ENCODE measurements around the gene STON1.

Gene STON1

DNA sequence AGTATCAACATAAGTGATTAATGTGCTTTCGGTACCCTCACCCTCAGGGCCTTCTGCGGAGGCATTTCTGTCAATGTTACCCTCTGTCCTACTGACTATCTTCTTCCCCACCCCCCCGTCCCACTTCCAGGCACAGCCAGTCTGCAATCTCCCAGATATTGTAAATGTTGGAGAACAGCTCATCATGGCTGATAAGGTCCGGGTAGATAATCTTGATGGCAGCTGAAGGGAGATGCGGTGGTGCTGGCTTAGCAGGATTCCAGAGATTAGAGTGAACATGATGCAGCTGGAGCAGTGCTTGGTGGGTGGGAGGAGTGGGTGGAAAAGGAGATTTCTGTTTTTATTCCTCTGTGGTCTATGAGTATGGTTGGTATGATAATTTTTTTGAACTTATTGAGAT lies 103.2 kb downstream of the STON1 start:
- Histone ChIP-seq H3K79me2 (ENCODE audit: insufficient read depth, low read length) (no peaks in the 10 kb centered on the region), H3F3A (ENCODE audit: insufficient read depth, low read length) (no peaks in the 10 kb centered on the region), H3K4me3 (ENCODE audit: low read depth, low read length, poor library complexity, severe bottlenecking) (no peak overlapping the region), H3K9ac (ENCODE audit: low read length) (no peak overlapping the region), H2AFZ (ENCODE audit: low read length) (no peak overlapping the region), H3K36me3 (ENCODE audit: insufficient read depth, low read length) (no peaks in the 10 kb centered on the region), H4K20me1 (ENCODE audit: insufficient read depth, low read length) (no peaks in the 10 kb centered on the region), H3K4me1 (ENCODE audit: insufficient read depth, low read length, severe bottlenecking) (no peaks in the 10 kb centered on the region), H3K27me3 (ENCODE audit: insufficient read depth, low read length) (no peaks in the 10 kb centered on the region), H3K9me2 (ENCODE audit: low read depth, low read length) (no peaks in the 10 kb centered on the region), H3K4me2 (ENCODE audit: low read length) (no peak overlapping the region), H3K27ac (ENCODE audit: low read depth, low read length, poor library complexity, severe bottlenecking) (no peak overlapping the region), H3K9me3 (ENCODE audit: low read length) (no peaks in the 10 kb centered on the region)
- no peak for TF ChIP-seq EZH2 (IDR thresholded peaks at IDR 0.05; ENCODE audit: borderline replicate concordance, low read length)
- TF ChIP-seq, protein P1, sequence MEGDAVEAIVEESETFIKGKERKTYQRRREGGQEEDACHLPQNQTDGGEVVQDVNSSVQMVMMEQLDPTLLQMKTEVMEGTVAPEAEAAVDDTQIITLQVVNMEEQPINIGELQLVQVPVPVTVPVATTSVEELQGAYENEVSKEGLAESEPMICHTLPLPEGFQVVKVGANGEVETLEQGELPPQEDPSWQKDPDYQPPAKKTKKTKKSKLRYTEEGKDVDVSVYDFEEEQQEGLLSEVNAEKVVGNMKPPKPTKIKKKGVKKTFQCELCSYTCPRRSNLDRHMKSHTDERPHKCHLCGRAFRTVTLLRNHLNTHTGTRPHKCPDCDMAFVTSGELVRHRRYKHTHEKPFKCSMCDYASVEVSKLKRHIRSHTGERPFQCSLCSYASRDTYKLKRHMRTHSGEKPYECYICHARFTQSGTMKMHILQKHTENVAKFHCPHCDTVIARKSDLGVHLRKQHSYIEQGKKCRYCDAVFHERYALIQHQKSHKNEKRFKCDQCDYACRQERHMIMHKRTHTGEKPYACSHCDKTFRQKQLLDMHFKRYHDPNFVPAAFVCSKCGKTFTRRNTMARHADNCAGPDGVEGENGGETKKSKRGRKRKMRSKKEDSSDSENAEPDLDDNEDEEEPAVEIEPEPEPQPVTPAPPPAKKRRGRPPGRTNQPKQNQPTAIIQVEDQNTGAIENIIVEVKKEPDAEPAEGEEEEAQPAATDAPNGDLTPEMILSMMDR (IDR thresholded peaks at IDR 0.05; ENCODE audit: low read length): no peak

DNA sequence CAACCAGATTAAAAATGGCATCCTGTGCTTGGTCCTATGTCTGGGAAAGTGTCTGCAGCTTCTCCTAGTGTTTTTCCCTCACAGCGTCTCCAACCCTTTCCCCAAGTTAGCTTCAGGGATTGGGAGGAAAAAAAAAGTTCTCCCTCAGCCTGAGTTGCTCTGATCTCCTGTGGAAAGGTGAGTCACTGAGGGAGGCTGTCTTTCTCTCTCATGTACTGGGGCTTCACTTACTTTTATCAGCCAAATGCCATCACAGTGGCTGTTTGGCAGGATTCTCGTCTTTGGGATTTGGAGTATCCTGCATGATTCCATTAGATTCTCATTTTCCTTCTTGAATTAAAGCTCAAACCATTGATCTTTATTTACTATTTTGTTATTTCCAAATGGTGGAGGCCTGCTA lies 105.8 kb downstream of the STON1 start:
- Histone ChIP-seq H3K27me3 (ENCODE audit: insufficient read depth, low read length) (no peaks in the 10 kb centered on the region), H3K27ac (ENCODE audit: low read depth, low read length, poor library complexity, severe bottlenecking) (no peak overlapping the region), H3F3A (ENCODE audit: insufficient read depth, low read length) (no peaks in the 10 kb centered on the region), H3K4me1 (ENCODE audit: insufficient read depth, low read length, severe bottlenecking) (no peaks in the 10 kb centered on the region), H3K4me2 (ENCODE audit: low read length) (no peak overlapping the region), H3K79me2 (ENCODE audit: insufficient read depth, low read length) (no peaks in the 10 kb centered on the region), H2AFZ (ENCODE audit: low read length) (no peak overlapping the region), H3K9me2 (ENCODE audit: low read depth, low read length) (no peaks in the 10 kb centered on the region), H3K36me3 (ENCODE audit: insufficient read depth, low read length) (no peaks in the 10 kb centered on the region), H3K9me3 (ENCODE audit: low read length) (no peaks in the 10 kb centered on the region), H4K20me1 (ENCODE audit: insufficient read depth, low read length) (no peaks in the 10 kb centered on the region), H3K9ac (ENCODE audit: low read length) (no peak overlapping the region), H3K4me3 (ENCODE audit: low read depth, low read length, poor library complexity, severe bottlenecking) (no peak overlapping the region)
- TF ChIP-seq, protein P1 (IDR thresholded peaks at IDR 0.05; ENCODE audit: low read length): no peak
- no peak for TF ChIP-seq EZH2 (IDR thresholded peaks at IDR 0.05; ENCODE audit: borderline replicate concordance, low read length)

DNA sequence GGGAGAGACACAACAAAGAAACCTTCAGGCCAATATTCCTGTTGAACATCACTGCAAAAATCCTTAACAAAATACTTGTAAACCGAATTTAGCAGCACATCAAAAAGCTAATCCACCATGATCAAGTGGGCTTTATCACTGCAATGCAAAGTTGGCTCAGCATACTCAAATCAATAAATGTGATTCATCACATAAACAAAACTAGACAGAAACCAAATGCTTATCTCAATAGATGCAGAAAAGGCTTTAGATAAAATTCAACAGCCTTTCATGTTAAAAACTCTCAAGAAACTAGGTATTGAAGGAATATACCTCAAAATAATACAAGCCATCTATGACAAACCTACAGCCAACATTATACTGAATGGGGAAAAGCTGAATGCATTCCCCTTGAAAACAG lies 108.3 kb downstream of the STON1 start:
- Histone ChIP-seq H3K4me3 (ENCODE audit: low read depth, low read length, poor library complexity, severe bottlenecking) (no peak overlapping the region), H3K27ac (ENCODE audit: low read depth, low read length, poor library complexity, severe bottlenecking) (no peak overlapping the region), H3F3A (ENCODE audit: insufficient read depth, low read length) (no peaks in the 10 kb centered on the region), H2AFZ (ENCODE audit: low read length) (no peak overlapping the region), H3K4me1 (ENCODE audit: insufficient read depth, low read length, severe bottlenecking) (no peaks in the 10 kb centered on the region), H3K9ac (ENCODE audit: low read length) (no peak overlapping the region), H3K27me3 (ENCODE audit: insufficient read depth, low read length) (no peaks in the 10 kb centered on the region), H3K79me2 (ENCODE audit: insufficient read depth, low read length) (no peaks in the 10 kb centered on the region), H4K20me1 (ENCODE audit: insufficient read depth, low read length) (no peaks in the 10 kb centered on the region), H3K36me3 (ENCODE audit: insufficient read depth, low read length) (no peaks in the 10 kb centered on the region), H3K9me2 (ENCODE audit: low read depth, low read length) (no peaks in the 10 kb centered on the region), H3K4me2 (ENCODE audit: low read length) (no peak overlapping the region), H3K9me3 (ENCODE audit: low read length) (no peaks in the 10 kb centered on the region)
- no peak for TF ChIP-seq EZH2 (IDR thresholded peaks at IDR 0.05; ENCODE audit: borderline replicate concordance, low read length)
- TF ChIP-seq, protein P1 (IDR thresholded peaks at IDR 0.05; ENCODE audit: low read length): no peak
